GM18907 (cell line): ENCODE measurements around the gene SELENOS.

Experiments
- ATAC-seq: cut with Tn5 transposase; IDR thresholded peaks from one replicate; pipeline ENCODE4 v1.9.1; 2021; ENCODE audit warnings: mild to moderate bottlenecking, moderate library complexity; ENCODE audit not compliant: unreplicated experiment

Gene SELENOS

DNA sequence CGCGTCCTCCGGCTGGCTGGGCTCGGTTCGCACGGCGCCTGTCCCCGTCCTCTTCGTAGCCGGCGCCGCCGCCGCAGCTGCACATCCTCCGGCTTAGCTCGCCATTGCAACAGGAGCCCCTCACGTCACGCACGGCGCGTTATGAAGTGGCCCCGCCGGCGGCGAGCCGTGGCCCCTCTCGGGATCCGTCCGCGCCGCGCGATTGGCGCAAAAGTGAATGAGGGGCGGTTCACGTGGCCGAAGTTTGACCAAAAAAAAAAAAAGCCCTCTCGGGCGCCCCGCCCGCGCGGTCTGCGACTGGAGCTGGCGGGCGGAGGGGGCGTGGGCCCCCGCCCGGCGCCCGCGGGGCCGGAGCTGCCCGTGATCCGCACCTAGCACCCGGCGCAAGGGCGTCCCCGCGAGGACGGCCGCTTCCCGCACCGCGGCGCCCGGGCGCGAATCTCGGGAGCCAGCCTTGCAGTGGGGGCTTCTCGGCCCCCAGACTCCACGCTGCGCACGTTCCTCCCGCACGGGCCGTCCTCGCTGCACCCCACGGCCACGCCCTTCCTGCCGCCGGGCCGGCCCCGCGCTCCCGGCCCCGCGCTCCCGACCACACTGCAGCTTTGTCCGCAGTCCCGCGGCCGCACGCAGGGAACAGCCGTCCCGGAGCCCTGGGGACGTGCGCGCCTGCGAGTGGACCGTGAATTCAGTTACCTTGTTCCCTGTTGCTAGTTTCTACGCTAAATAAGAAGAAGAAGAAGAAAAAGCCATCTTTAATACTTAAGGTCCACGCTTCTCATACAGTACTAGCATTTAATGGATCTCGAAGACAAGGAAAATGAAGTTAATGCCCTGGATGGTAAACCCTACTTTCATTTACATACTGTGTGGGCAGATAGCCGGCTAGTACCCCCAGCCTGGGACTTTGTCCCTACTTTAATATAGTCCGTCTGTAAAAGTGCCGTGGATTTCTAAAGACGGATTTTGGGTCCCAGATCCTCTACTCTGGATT is 25.2 kb downstream of the SELENOS start, which contains the start of gene CHSY1:
Gene CHSY1 (minus strand): TSS at position 219 of the 991 bp plus-strand sequence. CDS start 592 bp downstream, outside the sequence.
- ATAC-seq, result peak; percentile 74

- peak; percentile 35 for ATAC-seq
Measured at GRCh38 chr15:101250873-101251829, 26.1 kb downstream of the SELENOS start.

- ATAC-seq, result no peak
Measured at GRCh38 chr15:101250341-101250831, 26.9 kb downstream of the SELENOS start.

GRCh38 chr15:101248274-101248673 is 29.0 kb downstream of the SELENOS start:
- no peak for ATAC-seq

DNA sequence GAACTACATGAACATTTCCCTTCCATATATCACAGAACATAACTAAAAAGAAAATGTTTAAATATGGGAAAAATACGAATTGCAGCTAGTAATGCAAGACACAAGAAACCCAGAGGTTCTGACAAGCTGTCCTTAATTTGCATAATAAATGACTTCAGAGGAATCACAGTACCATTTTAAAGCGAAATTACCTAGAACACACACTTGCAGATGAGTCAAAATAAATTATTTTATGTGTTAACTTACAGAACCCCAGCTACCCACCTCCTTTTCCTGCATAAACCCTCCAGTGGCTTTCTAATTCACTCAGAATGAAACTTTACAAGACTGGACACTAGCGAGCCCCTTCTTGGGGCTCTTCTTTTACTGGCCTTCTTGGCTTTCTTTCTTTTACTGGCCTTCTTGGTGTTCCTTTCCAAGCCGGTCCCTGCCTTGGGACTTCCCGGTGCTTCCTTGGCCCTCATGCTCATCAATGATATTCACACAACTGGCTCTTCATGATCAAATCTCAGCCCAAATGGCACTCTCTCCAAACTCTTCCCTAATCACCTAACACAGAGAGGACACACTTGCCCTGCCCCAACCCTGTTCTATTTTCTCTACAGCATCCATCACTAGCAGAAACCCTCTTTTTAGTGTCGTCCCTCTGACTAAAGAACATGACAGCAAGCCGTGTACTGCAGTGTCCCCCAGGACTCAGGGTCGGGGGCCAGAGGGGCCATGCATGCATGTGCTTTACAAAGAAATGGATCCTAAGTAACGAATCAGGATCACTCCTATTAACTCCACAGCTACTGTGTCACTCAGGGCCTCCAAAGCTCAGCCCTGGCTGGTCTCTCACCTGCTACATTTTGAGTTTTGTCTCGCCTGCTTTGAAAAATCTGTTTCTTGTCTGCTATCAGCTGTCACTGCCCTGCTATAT is 30.2 kb downstream of the SELENOS start:
- no peak for ATAC-seq

DNA sequence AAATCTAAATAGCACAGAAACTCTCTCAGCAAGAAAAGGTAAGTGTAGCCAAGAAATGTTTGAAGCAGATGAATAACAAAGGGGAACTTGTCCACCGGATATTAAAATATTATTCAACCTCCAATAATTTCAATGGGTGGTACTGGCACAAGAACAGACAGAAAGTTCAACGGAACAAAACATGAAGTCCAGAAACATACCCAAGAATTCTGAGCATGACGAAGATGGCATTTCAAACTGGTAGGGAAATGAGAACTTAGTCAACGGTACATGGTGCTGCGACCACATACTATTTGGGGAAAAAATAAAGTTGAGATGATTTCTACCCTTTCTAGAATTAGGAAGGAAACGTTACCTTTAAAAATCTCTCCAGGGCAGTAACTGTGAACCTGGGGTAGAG is 30.9 kb downstream of the SELENOS start:
- ATAC-seq, result no peak

- ATAC-seq, result no peak
Measured at GRCh38 chr15:101244889-101245668, 32.2 kb downstream of the SELENOS start.

DNA sequence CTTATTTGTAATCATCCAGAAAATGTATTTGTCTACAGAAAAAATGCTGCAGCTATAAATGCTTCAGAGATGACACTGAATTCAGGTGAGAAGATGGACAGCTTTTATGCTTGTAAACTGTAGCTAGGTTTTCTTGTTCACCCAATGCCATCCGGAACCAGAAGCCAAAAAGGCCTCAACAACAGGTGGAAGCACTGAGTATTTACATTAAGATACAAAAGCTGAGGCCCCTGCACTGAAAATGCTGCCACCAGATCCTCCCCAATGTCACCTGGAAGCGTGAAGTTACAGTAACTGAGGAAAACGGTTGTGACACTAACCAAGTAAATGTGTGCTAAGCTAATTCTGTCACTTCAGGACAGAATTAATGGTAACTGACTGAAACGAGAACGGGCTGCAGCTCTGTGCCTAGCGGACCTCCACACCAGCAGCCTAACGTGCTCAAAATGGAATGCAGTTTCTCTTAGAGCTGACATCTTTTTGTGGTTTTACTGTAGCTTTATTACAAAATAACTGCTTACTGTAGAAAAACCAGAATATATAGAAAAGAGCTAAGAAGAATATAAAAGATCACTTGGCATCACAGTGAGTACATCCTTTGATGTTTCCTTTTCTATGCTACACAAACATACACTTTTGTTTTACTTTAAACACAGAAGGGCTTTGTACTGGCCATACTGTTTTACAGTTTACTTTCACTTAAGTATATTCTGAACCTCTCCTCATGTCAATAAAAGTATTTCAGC is 33.1 kb downstream of the SELENOS start:
- no peak for ATAC-seq

DNA sequence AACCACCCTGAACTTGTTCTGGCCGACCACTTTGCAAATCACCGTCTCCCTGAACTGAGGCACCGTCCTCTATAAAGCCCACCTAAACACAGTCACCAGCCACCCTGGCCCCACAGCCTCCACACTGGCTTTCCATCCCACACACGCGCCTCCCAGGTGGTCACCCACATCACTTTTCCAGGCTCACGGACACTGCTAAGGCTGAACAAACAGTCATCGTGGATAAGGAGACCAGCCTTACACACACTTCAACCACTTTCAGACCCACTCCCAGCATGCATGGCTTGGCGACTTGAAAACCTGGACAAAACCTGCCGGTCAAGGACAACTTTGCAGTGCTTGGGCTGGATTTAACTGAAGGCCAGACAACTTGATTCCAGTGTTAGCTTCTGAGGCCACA is 33.9 kb downstream of the SELENOS start:
- ATAC-seq, result no peak

DNA sequence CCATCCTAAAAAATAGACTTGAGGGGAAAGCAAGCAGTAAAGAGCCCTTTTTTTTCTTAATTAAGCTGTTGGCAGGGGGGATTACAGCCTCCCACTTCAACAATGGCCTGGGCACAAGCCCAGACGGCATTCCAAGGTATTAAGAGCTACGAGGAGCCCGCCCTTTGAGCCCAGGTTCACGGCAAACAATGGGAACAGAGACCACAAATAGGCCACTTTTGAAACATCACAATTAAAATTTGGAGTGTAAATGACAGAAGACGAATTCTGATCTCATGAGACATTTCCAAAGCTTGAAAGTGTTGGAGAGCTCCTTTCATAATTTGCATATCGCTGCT is 34.3 kb downstream of the SELENOS start:
- ATAC-seq, result no peak

DNA sequence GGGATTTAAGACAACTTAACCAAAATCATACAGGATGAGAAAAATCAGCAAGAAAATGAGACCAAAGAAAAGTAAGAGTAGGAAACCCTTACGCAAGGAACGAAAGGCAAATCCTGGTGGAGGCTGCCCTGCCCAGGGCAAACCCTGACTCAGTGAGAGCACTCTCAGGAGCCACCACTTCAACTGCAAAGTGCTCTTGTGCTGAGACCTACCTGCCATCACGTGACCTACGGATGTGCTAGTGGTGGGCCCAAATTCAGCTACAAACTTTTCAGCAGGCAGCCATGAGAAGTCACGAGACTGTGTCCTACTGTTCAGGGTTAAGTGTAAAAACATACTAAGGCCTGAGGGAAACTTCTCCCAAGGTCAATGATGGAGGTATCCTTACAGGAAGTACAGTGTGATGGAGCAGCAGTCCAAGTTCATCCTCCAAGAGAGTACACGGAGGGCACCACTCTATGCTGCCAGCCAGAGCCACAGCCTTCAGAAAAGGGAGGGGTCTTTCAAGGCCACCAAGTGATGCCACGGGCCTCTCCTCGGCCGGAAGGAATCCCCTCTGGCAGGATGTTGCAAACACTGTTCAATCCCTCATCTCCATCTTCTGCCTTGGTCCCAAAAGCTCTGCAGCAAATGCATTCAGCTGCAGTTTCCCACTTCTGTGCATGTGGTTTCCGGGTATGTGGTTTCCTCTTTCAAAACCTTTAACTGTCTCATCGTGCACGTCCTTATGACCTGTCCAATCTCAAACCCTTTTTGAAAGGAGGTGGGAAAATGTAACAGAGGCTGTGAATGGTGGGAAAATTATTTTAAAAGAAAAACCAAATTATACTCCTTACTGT is 34.9 kb downstream of the SELENOS start:
- ATAC-seq, result peak; percentile 72

- ATAC-seq, result no peak
Measured at GRCh38 chr15:101240358-101240757, 36.9 kb downstream of the SELENOS start.

GRCh38 chr15:101239724-101240136 is 37.6 kb downstream of the SELENOS start:
- no peak for ATAC-seq

DNA sequence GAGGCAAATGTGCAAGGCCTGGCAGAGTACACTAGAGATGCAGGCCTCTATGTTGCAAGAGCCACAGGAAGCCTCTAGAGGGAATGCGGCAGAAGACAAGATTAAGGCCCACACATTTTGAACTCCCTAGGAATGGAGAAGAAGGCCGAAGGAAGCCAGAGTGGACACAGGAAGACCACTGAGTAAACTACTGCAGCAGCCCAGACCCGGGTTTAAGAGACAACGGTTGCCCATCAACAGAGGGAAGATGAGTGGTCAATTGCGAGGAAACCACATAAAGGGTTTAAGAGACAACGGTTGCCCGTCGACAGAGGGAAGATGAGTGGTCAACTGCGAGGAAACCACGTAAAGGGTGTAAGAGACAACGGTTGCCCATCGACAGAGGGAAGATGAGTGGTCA is 40.0 kb downstream of the SELENOS start:
- no peak for ATAC-seq

DNA sequence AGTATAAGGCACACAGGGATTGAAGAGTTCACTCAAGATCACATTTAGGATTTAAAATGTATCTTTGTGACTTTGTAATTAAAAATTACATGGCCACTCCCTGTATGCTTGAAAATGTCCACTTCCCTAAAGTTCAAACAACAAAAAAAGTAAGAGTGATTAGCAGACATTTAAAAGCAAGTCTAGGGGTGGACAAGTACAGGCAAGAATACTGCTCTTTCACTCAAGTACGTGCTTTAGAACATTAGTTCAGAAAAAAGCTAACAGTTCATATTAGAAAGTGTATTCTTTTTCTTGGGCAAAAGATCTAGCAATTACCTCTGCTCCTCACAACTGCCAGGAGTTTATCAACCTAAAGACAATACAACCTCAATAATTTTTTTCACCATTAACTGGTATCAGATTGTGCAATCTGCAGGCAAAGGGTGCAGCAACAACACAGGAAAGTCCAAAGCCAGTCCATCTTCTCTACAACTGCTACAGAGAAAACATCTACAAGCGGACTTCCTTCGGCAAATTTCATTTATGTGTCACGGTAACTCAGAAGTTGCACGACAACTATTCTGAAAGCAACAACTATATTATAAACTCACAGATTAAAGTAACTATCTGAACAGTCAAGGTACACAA is 43.5 kb downstream of the SELENOS start:
- no peak for ATAC-seq

GRCh38 chr15:101232677-101233076 is 44.6 kb downstream of the SELENOS start:
- no peak for ATAC-seq

- ATAC-seq, result no peak
Measured at GRCh38 chr15:101228313-101228712, 49.0 kb downstream of the SELENOS start.
